MM.1S (cell line): ENCODE results near the gene TENM4.

ENCODE experiments used
- DNase-seq: peaks from one replicate; pipeline ENCODE4 v3.0.0-alpha.2; 2015
- H2AFZ ChIP-seq: fragments of 300-600 bp; sonication (generic); 2 replicates; pipeline ENCODE4 v1.6.0; 2016; ENCODE audit warnings: antibody characterized with exemption, low read length
- H3F3A ChIP-seq: fragments of 300-600 bp; sonication (generic); 2 replicates; pipeline ENCODE4 v1.6.1; 2016; ENCODE audit warnings: mild to moderate bottlenecking, antibody characterized with exemption, low read length, moderate library complexity, mixed read lengths; ENCODE audit not compliant: insufficient read depth
- H3K27ac ChIP-seq: fragments of 300-600 bp; sonication (generic); 2 replicates; pipeline ENCODE4 v1.5.1; 2016; ENCODE audit warnings: mild to moderate bottlenecking, low read length
- H3K27me3 ChIP-seq: fragments of 300-600 bp; sonication (generic); replicated peaks from 2 replicates; pipeline ENCODE4 v1.6.0; 2016; ENCODE audit warnings: low read length; ENCODE audit not compliant: insufficient read depth
- H3K36me3 ChIP-seq: fragments of 300-600 bp; sonication (generic); replicated peaks from 2 replicates; pipeline ENCODE4 v1.6.1; 2016; ENCODE audit warnings: mild to moderate bottlenecking, low read length, mixed read lengths; ENCODE audit not compliant: insufficient read depth
- H3K4me1 ChIP-seq: fragments of 300-600 bp; sonication (generic); 2 replicates; pipeline ENCODE4 v1.6.1; 2016; ENCODE audit warnings: low read length, mixed read lengths
- H3K4me2 ChIP-seq: fragments of 300-600 bp; sonication (generic); 2 replicates; pipeline ENCODE4 v1.6.0; 2016; ENCODE audit warnings: low read depth, low read length
- H3K4me3 ChIP-seq: fragments of 300-600 bp; sonication (generic); 2 replicates; pipeline ENCODE4 v1.5.1; 2016; ENCODE audit warnings: low read length, mixed read lengths
- H3K79me2 ChIP-seq: fragments of 300-600 bp; sonication (generic); 2 replicates; pipeline ENCODE4 v1.6.1; 2016; ENCODE audit warnings: mixed run types, low read length, mixed read lengths
- H3K9ac ChIP-seq: fragments of 300-600 bp; sonication (generic); 2 replicates; pipeline ENCODE4 v1.6.1; 2016; ENCODE audit warnings: low read length, mixed read lengths
- H3K9me2 ChIP-seq: fragments of 300-600 bp; sonication (generic); replicated peaks from 2 replicates; pipeline ENCODE4 v1.6.1; 2016; ENCODE audit warnings: mild to moderate bottlenecking, low read length, mixed read lengths; ENCODE audit not compliant: insufficient read depth
- H3K9me3 ChIP-seq: fragments of 300-600 bp; sonication (generic); replicated peaks from 2 replicates; pipeline ENCODE4 v1.6.1; 2016; ENCODE audit warnings: mild to moderate bottlenecking, low read length, mixed read lengths; ENCODE audit not compliant: insufficient read depth
- H4K20me1 ChIP-seq: fragments of 300-600 bp; sonication (generic); 2 replicates; pipeline ENCODE4 v1.6.1; 2016; ENCODE audit warnings: mild to moderate bottlenecking, low read length, moderate library complexity, mixed read lengths; ENCODE audit not compliant: insufficient read depth
- CTCF ChIP-seq: fragments of 300-600 bp; sonication (generic); IDR thresholded peaks from 2 replicates; pipeline ENCODE4 v1.5.1; 2016; ENCODE audit warnings: antibody characterized with exemption, low read length, mixed read lengths
- EZH2 ChIP-seq: fragments of 300-600 bp; sonication (generic); optimal IDR thresholded peaks from 2 replicates; pipeline ENCODE3; 2017; ENCODE audit warnings: low read depth, mild to moderate bottlenecking, antibody characterized with exemption, low read length, mixed read lengths
- EZH2phosphoT487 ChIP-seq: fragments of 300-600 bp; sonication (generic); IDR thresholded peaks from 2 replicates; pipeline ENCODE4 v1.6.1; 2018; ENCODE audit warnings: antibody characterized with exemption, low read length

Gene TENM4

GRCh38 chr11:79070518-79070917 is 370.3 kb downstream of the TENM4 start:
- H3F3A ChIP-seq, result no peaks in the 10 kb centered on the region
- no peaks in the 10 kb centered on the region for H3K79me2 ChIP-seq
- H3K4me2 ChIP-seq, result no peak overlapping the region
- no peaks in the 10 kb centered on the region for H3K9me2 ChIP-seq
- no peaks in the 10 kb centered on the region for H3K9me3 ChIP-seq
- no peaks in the 10 kb centered on the region for H4K20me1 ChIP-seq
- H3K4me1 ChIP-seq, result no peaks in the 10 kb centered on the region
- no peak for DNase-seq
- no peaks in the 10 kb centered on the region for H3K27me3 ChIP-seq
- no peak overlapping the region for H3K4me3 ChIP-seq
- H3K27ac ChIP-seq, result no peak overlapping the region
- TF ChIP-seq EZH2phosphoT487 (no peak), CTCF (no peak), EZH2 (no peak)
- no peak overlapping the region for H3K9ac ChIP-seq
- H2AFZ ChIP-seq, result no peak overlapping the region
- H3K36me3 ChIP-seq, result no peaks in the 10 kb centered on the region

- TF ChIP-seq CTCF, result no peak
- TF ChIP-seq EZH2, result no peak
- TF ChIP-seq EZH2phosphoT487, result no peak
- Histone ChIP-seq H3K9me2 (no peaks in the 10 kb centered on the region), H3F3A (no peaks in the 10 kb centered on the region), H3K27me3 (no peaks in the 10 kb centered on the region), H3K4me1 (no peaks in the 10 kb centered on the region), H3K36me3 (no peaks in the 10 kb centered on the region), H3K79me2 (no peaks in the 10 kb centered on the region), H2AFZ (no peak overlapping the region), H3K9ac (no peak overlapping the region), H3K4me2 (no peak overlapping the region), H3K9me3 (no peaks in the 10 kb centered on the region), H3K27ac (no peak overlapping the region), H3K4me3 (no peak overlapping the region), H4K20me1 (no peaks in the 10 kb centered on the region)
- DNase-seq, result no peak
Observed at GRCh38 chr11:79069504-79069903, 371.3 kb downstream of the TENM4 start.

- H3K27me3 ChIP-seq, result no peaks in the 10 kb centered on the region
- no peaks in the 10 kb centered on the region for H4K20me1 ChIP-seq
- no peaks in the 10 kb centered on the region for H3K4me1 ChIP-seq
- H3K9me2 ChIP-seq, result no peaks in the 10 kb centered on the region
- H3K4me2 ChIP-seq, result no peak overlapping the region
- no peaks in the 10 kb centered on the region for H3F3A ChIP-seq
- no peak overlapping the region for H3K4me3 ChIP-seq
- no peak overlapping the region for H3K9ac ChIP-seq
- H2AFZ ChIP-seq, result no peak overlapping the region
- no peaks in the 10 kb centered on the region for H3K79me2 ChIP-seq
- TF ChIP-seq CTCF, result no peak
- no peak for TF ChIP-seq EZH2
- no peak for TF ChIP-seq EZH2phosphoT487
- H3K36me3 ChIP-seq, result no peaks in the 10 kb centered on the region
- no peak for DNase-seq
- H3K9me3 ChIP-seq, result no peaks in the 10 kb centered on the region
- H3K27ac ChIP-seq, result no peak overlapping the region
Observed at GRCh38 chr11:79068356-79068755, 372.5 kb downstream of the TENM4 start.
